IPS-NIHi11 (cell line): ENCODE data around the gene PDGFB.

Source experiments
- DNase-seq: peaks from one replicate; pipeline ENCODE4 v3.0.0; 2012; ENCODE audit warnings: mixed read lengths, low spot score

The PDGFB gene

GRCh38 chr22:39240831-39241793 lies 3.7 kb downstream of the PDGFB start:
- DNase-seq, result peak; percentile 33

- no peak for DNase-seq
These were observed 5.0 kb downstream of the PDGFB start for GRCh38 chr22:39239561-39240423.

- DNase-seq, result no peak
These were observed 5.7 kb downstream of the PDGFB start for GRCh38 chr22:39238966-39239505.

GRCh38 chr22:39238561-39238960 lies 6.2 kb downstream of the PDGFB start:
- DNase-seq, result no peak

GRCh38 chr22:39238101-39238466 lies 6.7 kb downstream of the PDGFB start:
- no peak for DNase-seq

- DNase-seq, result no peak
These were observed 7.3 kb downstream of the PDGFB start for GRCh38 chr22:39237318-39238100.

GRCh38 chr22:39236321-39237317 lies 8.2 kb downstream of the PDGFB start:
- no peak for DNase-seq

GRCh38 chr22:39234867-39235687 lies 9.7 kb downstream of the PDGFB start:
- DNase-seq, result peak; percentile 57

GRCh38 chr22:39234472-39234787 lies 10.4 kb downstream of the PDGFB start:
- DNase-seq, result peak; percentile 61

- peak; percentile 46 for DNase-seq
These were observed 10.9 kb downstream of the PDGFB start for GRCh38 chr22:39233710-39234471.

GRCh38 chr22:39232806-39233709 lies 11.7 kb downstream of the PDGFB start:
- DNase-seq, result no peak

GRCh38 chr22:39232246-39232645 lies 12.5 kb downstream of the PDGFB start:
- no peak for DNase-seq

- DNase-seq, result no peak
These were observed 13.4 kb downstream of the PDGFB start for GRCh38 chr22:39231197-39231950.

- peak; percentile 75 for DNase-seq
These were observed 14.3 kb downstream of the PDGFB start for GRCh38 chr22:39230261-39231196.

- DNase-seq, result peak; percentile 50
These were observed 15.0 kb downstream of the PDGFB start for GRCh38 chr22:39229688-39230260.

- no peak for DNase-seq
These were observed 15.7 kb downstream of the PDGFB start for GRCh38 chr22:39229075-39229474.
